Calu3 (cell line): ENCODE measurements around the gene MACROD2. TPM values are rescaled to one million over a fixed set of nuclear protein-coding genes. Genes with fewer than 3 reads are reported as not detected.

Source experiments
- BruUV-seq: library from RNA; stranded (reverse); fragments of 400-500 nt; replicated peaks from 2 replicates; lab custom pipeline; 2021; lab: Mats Ljungman, UMichigan
- CTCF ChIA-PET: fragments of 300-600 bp; sonication (Branson Sonifier 250); formaldehyde crosslinking; loops from one replicate; lab custom pipeline; 2022; ENCODE audit warnings: antibody characterized with exemption; lab: Charles Lee
- DNase-seq: peaks from one replicate; pipeline ENCODE4 v3.0.0; 2022
- H3K27ac Mint-ChIP-seq: one replicate; pipeline ENCODE4 v1.8.0; 2022; ENCODE audit warnings: mixed read lengths; ENCODE audit not compliant: unreplicated experiment
- H3K27me3 Mint-ChIP-seq: one replicate; pipeline ENCODE4 v1.8.0; 2022; ENCODE audit warnings: mixed read lengths; ENCODE audit not compliant: unreplicated experiment
- H3K36me3 Mint-ChIP-seq: one replicate; pipeline ENCODE4 v1.8.0; 2022; ENCODE audit warnings: mild to moderate bottlenecking, moderate library complexity, mixed read lengths; ENCODE audit not compliant: insufficient read depth, unreplicated experiment
- H3K4me1 Mint-ChIP-seq: one replicate; pipeline ENCODE4 v1.8.0; 2022; ENCODE audit warnings: mild to moderate bottlenecking, low read depth, mixed read lengths; ENCODE audit not compliant: unreplicated experiment
- H3K4me3 Mint-ChIP-seq: one replicate; pipeline ENCODE4 v1.8.0; 2022; ENCODE audit warnings: mild to moderate bottlenecking, low read depth, moderate library complexity, mixed read lengths; ENCODE audit not compliant: unreplicated experiment
- H3K9me3 Mint-ChIP-seq: one replicate; pipeline ENCODE4 v1.8.0; 2022; ENCODE audit warnings: low read depth, mixed read lengths; ENCODE audit not compliant: unreplicated experiment
- intact Hi-C: fragments of 100-400 bp; cut with micrococcal nuclease; formaldehyde crosslinking; loops from one replicate; pipeline ENCODE4 v1.10.0; 2022; ENCODE audit not compliant: unreplicated experiment
- total RNA-seq: library from RNA; stranded (reverse); gene quantifications from 2 replicates; pipeline ENCODE4 v1.2.3, GENCODE V29; 2022
- TF ChIP-seq, protein P1 (sequence below): fragments of 200-600 bp; IDR thresholded peaks from one replicate; pipeline ENCODE4 v1.8.0; 2022; ENCODE audit warnings: antibody characterized with exemption; ENCODE audit not compliant: unreplicated experiment

Gene MACROD2
- total RNA-seq, 1 experiment from 2014 or later, result 29.4 TPM

DNA sequence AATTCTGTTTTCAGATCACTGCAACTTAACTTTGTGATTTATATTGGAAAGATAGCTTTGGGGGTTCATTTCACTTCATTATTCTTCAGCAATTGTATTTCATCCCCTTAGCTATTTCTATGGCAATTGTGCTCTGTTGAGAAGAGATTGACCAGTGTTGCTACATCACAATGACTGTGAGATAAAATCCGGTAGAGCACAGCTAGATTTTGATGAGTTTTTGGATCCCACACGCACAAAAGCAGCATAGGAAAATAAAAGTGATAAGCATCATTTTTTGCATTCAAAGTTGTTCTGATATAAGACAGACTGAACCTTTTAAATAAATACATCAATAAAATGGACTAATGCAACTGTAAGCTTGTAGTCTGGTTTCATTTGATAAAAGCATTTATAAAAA is 1843.2 kb downstream of the MACROD2 start:
- TF ChIP-seq, protein P1, sequence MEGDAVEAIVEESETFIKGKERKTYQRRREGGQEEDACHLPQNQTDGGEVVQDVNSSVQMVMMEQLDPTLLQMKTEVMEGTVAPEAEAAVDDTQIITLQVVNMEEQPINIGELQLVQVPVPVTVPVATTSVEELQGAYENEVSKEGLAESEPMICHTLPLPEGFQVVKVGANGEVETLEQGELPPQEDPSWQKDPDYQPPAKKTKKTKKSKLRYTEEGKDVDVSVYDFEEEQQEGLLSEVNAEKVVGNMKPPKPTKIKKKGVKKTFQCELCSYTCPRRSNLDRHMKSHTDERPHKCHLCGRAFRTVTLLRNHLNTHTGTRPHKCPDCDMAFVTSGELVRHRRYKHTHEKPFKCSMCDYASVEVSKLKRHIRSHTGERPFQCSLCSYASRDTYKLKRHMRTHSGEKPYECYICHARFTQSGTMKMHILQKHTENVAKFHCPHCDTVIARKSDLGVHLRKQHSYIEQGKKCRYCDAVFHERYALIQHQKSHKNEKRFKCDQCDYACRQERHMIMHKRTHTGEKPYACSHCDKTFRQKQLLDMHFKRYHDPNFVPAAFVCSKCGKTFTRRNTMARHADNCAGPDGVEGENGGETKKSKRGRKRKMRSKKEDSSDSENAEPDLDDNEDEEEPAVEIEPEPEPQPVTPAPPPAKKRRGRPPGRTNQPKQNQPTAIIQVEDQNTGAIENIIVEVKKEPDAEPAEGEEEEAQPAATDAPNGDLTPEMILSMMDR, result no peak
- intact Hi-C loops, result no loop called here
- CTCF ChIA-PET, result no interaction called here

DNA sequence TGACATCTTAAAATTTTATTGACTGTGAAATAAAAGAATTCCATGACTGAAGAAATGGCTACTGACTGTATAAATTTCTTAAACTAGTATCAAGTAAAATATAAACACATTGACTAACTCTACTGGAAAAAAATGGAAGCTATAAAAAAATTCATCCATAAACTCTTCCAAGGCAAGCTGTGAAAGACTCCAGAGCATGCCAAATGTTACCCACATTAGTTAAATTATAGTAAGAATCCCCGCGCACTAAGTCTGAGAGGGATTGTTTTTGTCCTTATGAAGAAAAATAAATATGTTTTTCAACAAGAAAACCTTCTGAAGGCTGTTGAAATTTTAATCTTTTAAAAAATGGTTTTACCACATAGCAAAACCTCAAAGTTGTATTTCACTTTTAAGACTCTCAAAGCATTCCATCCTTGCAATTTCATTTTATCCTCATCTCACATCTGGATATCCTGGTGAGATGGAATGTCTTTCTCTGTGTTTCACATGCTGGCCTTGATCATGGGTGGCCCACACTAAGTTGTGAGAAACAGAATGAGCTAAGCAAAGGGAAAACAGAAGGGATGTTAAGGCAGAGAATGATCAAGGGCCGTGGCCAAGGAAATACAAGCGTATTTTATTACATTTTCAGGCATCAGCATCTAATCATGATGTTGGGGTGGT is 1845.5 kb downstream of the MACROD2 start:
- no TSS peak for BruUV-seq
- Mint-ChIP-seq H3K36me3 (no peaks in the 10 kb centered on the region), H3K4me3 (no peak overlapping the region), H3K9me3 (no peaks in the 10 kb centered on the region), H3K27ac (no peak overlapping the region), H3K27me3 (no peaks in the 10 kb centered on the region), H3K4me1 (no peaks in the 10 kb centered on the region)
- intact Hi-C loops, result no loop called here
- TF ChIP-seq, protein P1, result no peak
- DNase-seq, result no peak
- CTCF ChIA-PET, result no interaction called here

More for the DNA sequence above, 1843.2 kb downstream of the MACROD2 start:
- no TSS peak for BruUV-seq
- Mint-ChIP-seq H3K4me1 (no peaks in the 10 kb centered on the region), H3K9me3 (no peaks in the 10 kb centered on the region), H3K36me3 (no peaks in the 10 kb centered on the region), H3K27ac (no peak overlapping the region), H3K4me3 (no peak overlapping the region), H3K27me3 (no peaks in the 10 kb centered on the region)
- DNase-seq, result no peak

DNA sequence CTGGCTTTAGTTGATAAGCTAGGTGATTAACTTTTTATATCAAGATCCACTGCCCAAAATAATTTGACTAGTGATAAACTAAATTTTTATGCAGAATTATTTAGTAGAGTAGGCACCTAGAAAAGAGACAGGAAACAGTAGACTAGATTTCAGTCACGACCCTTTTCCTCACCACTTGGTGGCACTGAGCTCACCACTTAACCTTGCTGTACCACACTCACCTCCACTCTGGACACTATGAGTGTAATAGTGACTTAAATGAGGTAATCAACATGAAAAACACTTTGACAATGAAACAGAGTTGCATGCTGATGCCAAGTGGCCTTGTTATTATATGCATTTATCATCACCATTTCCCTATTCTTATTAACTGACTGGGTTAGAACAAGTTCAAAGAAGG is 1847.6 kb downstream of the MACROD2 start:
- Mint-ChIP-seq H3K9me3 (no peaks in the 10 kb centered on the region), H3K4me3 (no peak overlapping the region), H3K36me3 (no peaks in the 10 kb centered on the region), H3K4me1 (no peaks in the 10 kb centered on the region), H3K27me3 (no peaks in the 10 kb centered on the region), H3K27ac (no peak overlapping the region)
- intact Hi-C loops, result no loop called here
- no TSS peak for BruUV-seq
- CTCF ChIA-PET, result no interaction called here
- TF ChIP-seq, protein P1, result no peak
- no peak for DNase-seq

DNA sequence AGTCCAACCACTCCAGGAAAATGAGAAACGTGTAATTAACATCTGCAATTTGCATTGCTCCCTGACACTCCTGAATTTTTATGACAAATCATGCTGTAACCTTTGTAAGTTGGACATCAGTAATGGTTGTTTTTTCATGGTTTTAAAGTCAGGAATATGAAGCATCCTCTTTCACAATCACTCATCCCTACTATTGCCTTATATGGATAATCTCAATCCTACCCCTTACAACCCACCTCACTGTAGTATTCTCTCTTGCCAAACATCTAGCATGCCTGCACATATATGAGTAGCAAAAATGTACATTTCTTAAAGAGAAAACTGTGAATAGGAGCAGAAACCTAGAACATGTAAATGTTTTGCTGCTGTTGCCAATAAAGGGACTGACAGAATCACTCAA is 1848.5 kb downstream of the MACROD2 start:
- no peak for DNase-seq
- H3K4me3 Mint-ChIP-seq, result no peak overlapping the region
- intact Hi-C loops, result no loop called here

More for the DNA sequence above, 1848.5 kb downstream of the MACROD2 start:
- CTCF ChIA-PET, result no interaction called here
- Mint-ChIP-seq H3K4me1 (no peaks in the 10 kb centered on the region), H3K9me3 (no peaks in the 10 kb centered on the region), H3K27ac (no peak overlapping the region), H3K36me3 (no peaks in the 10 kb centered on the region), H3K27me3 (no peaks in the 10 kb centered on the region)
- no TSS peak for BruUV-seq
- TF ChIP-seq, protein P1, result no peak
